H1 (cell line): Measurements from ENCODE around the gene CBARP.

ENCODE experiments used
- BCL11A ChIP-seq, 2 experiments: IDR thresholded peaks; one replicate each; pipeline ENCODE4 v1.6.1; 2011; ENCODE audit warnings: low read depth in 2 of 2, low read length in 2 of 2, mild to moderate bottlenecking in 2 of 2
- BRCA1 ChIP-seq: IDR thresholded peaks from 2 replicates; pipeline ENCODE4 v1.6.1; 2012; ENCODE audit warnings: low read depth, low read length, improper control_type of control experiment
- EP300 ChIP-seq, 2 experiments: IDR thresholded peaks; 1 replicate in 1 of 2; 2 replicates in 1 of 2; pipeline ENCODE4 v1.6.1; 2011 to 2012; ENCODE audit warnings: low read depth in 2 of 2, low read length in 2 of 2, mild to moderate bottlenecking in 2 of 2, borderline replicate concordance in 1 of 2, inconsistent platforms in 1 of 2, moderate library complexity in 1 of 2
- EZH2 ChIP-seq: fragments of 200-600 bp; sonication (generic); IDR thresholded peaks from 2 replicates; pipeline ENCODE4 v1.7.1; 2012; ENCODE audit warnings: low read depth, mild to moderate bottlenecking, moderate library complexity, low read length, inconsistent platforms; ENCODE audit not compliant: severe bottlenecking
- HDAC2 ChIP-seq, 2 experiments: fragments of 300-600 bp in 1 of 2; sonication (generic) in 1 of 2; IDR thresholded peaks; 2 replicates each; pipeline ENCODE4 v1.6.1; 2011 to 2012; ENCODE audit warnings: low read depth in 2 of 2, low read length in 2 of 2, mild to moderate bottlenecking in 2 of 2, moderate library complexity in 2 of 2, borderline replicate concordance in 1 of 2, inconsistent platforms in 1 of 2
- POLR2AphosphoS5 ChIP-seq: IDR thresholded peaks from 2 replicates; pipeline ENCODE4 v1.6.1; 2011; ENCODE audit warnings: low read depth, low read length
- RFX5 ChIP-seq: IDR thresholded peaks from 2 replicates; pipeline ENCODE4 v1.6.1; 2011; ENCODE audit warnings: low read depth, low read length, improper control_type of control experiment, borderline replicate concordance
- TF ChIP-seq, protein P1 (sequence below), 3 experiments: IDR thresholded peaks; 1 replicate in 2 of 3; 2 replicates in 1 of 3; pipeline versions ENCODE4 v1.5.1 to v1.6.1; 2011; ENCODE audit warnings: low read length in 3 of 3, mild to moderate bottlenecking in 3 of 3, inconsistent platforms in 2 of 3, low read depth in 1 of 3, moderate library complexity in 1 of 3; ENCODE audit not compliant: insufficient read depth in 1 of 3; ENCODE audit errors: control extremely low read depth in 1 of 3
- TF ChIP-seq, protein P2 (sequence below): IDR thresholded peaks from 2 replicates; pipeline ENCODE4 v1.6.1; 2012; ENCODE audit warnings: low read length, inconsistent platforms

- TF ChIP-seq, protein P1, sequence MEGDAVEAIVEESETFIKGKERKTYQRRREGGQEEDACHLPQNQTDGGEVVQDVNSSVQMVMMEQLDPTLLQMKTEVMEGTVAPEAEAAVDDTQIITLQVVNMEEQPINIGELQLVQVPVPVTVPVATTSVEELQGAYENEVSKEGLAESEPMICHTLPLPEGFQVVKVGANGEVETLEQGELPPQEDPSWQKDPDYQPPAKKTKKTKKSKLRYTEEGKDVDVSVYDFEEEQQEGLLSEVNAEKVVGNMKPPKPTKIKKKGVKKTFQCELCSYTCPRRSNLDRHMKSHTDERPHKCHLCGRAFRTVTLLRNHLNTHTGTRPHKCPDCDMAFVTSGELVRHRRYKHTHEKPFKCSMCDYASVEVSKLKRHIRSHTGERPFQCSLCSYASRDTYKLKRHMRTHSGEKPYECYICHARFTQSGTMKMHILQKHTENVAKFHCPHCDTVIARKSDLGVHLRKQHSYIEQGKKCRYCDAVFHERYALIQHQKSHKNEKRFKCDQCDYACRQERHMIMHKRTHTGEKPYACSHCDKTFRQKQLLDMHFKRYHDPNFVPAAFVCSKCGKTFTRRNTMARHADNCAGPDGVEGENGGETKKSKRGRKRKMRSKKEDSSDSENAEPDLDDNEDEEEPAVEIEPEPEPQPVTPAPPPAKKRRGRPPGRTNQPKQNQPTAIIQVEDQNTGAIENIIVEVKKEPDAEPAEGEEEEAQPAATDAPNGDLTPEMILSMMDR (IDR thresholded peaks at IDR 0.05; ENCODE audit: control extremely low read depth in 1 of 3, insufficient read depth in 1 of 3, low read depth in 1 of 3, low read length in 3 of 3): no peak
- TF ChIP-seq RFX5 (no peak), EZH2 (no peak), EP300 (IDR thresholded peaks at IDR 0.05; ENCODE audit: borderline replicate concordance in 1 of 2, low read depth in 2 of 2, low read length in 2 of 2) (no peak), BCL11A (IDR thresholded peaks at IDR 0.05; ENCODE audit: low read depth in 2 of 2, low read length in 2 of 2) (no peak), POLR2AphosphoS5 (no peak), HDAC2 (IDR thresholded peaks at IDR 0.05; ENCODE audit: borderline replicate concordance in 1 of 2, low read depth in 2 of 2, low read length in 2 of 2) (no peak), BRCA1 (no peak)
- TF ChIP-seq, protein P2, sequence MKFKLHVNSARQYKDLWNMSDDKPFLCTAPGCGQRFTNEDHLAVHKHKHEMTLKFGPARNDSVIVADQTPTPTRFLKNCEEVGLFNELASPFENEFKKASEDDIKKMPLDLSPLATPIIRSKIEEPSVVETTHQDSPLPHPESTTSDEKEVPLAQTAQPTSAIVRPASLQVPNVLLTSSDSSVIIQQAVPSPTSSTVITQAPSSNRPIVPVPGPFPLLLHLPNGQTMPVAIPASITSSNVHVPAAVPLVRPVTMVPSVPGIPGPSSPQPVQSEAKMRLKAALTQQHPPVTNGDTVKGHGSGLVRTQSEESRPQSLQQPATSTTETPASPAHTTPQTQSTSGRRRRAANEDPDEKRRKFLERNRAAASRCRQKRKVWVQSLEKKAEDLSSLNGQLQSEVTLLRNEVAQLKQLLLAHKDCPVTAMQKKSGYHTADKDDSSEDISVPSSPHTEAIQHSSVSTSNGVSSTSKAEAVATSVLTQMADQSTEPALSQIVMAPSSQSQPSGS: no peak
Observed at GRCh38 chr19:1221904-1222255, 15.9 kb downstream of the CBARP start.
